Activated effector memory CD4-positive, alpha-beta T cell treated with anti-CD3 and anti-CD28 coated beads, Interleukin-2, amount 50 U/mL, for 16 hours (primary cell): Measurements from ENCODE around the gene TUT4.

ENCODE experiments used
- DNase-seq: peaks from one replicate; pipeline ENCODE4 v3.0.0-alpha.2; 2020

The TUT4 gene

DNA sequence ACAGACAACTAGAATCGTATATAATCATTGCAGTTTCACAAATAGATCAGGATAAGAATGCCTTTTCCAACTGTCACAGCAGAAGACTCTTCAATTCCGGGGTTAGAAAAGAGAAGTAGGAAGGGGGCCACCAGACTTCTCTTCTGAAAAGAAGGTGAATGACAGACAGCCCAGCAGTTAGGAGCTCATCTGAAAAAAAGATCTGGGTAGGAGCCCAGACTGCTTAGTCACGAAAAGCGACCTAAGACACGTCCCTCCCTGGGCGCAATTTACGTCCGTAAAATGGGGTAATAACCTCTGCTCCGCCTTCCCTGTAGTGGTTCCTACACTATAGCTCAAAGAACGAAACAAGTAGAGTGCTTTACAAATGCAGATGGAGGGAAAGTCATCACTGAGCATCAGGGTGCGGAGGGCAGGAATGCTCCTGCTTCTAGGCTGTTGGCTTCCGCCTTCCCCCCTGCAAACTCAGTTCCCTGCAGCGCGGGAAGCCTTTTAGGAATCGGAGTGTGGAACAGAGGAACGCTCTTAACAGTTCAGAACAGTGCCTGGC lies 149.3 kb downstream of the TUT4 start:
- peak; percentile 78 for DNase-seq

DNA sequence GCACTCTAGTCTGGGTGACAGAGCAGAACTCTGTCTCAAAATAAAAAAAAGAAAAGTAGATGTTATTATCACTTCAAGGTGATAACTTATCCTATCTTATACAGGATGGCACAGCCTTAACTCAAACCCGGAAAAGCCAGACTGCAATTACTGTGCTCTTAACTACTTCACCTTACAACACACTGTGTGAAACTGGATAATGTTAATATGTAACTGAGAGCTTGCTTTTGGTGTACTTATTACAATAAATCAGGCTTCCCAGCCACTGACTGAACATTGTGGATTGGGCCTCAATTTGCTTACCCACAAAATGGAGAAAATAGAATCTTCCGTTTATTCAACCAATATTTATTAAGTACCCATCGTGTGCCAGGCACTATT lies 150.0 kb downstream of the TUT4 start:
- DNase-seq: no peak

DNA sequence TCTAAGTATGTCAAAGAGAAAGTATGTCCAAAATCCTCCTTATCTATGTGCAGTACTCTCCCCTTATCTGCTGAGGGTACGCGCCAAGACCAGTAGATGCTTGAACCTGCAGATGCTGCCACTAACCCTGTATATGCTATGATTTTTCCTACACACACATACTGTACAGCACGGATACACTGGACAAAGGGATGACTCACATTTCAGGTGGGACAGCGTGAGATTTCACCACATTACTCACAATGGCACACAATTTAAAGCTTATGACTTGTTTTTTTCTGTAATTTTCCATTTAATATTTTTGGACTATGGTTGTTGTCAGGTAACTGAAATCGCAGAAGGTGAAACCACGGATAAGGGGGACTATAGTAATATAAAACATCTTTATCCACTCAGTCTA lies 152.8 kb downstream of the TUT4 start:
- DNase-seq: no peak

DNA sequence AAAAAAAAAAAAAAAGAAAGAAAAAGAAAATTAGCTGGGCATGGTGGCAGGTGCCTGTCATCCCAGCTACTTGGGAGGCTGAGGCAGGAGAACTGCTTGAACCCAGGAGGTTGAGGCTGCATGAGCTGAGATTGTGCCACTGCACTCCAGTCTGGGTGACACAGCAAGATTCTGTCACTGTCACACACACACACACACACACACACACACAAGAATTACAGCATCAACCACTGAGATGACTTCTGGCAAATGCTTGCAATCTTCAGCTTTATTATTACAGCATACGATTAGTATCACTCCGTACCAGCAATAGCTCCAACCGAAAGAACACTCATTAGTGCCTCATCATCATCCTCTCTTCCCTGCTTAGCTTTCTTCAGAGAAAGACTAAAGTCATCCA lies 153.3 kb downstream of the TUT4 start:
- DNase-seq: no peak

DNA sequence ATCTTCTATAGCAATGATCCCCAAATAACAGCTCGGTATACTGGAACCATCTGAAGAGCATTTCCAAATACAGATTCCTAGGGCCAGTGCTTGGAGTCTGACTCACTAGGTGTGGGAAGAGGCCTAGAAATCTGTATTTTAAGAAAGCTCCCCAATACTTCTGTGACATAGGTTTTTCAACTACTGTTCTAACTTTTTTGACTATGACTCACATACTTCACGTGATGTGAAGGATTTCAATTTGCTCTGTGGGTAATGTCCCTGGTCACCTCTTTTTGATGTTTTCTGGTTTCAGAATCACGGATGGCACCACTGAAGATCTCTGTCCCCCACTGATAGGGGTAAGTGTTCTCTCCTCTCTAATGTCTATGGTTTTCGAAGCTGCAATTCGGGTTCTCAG lies 159.7 kb downstream of the TUT4 start:
- no peak for DNase-seq

DNA sequence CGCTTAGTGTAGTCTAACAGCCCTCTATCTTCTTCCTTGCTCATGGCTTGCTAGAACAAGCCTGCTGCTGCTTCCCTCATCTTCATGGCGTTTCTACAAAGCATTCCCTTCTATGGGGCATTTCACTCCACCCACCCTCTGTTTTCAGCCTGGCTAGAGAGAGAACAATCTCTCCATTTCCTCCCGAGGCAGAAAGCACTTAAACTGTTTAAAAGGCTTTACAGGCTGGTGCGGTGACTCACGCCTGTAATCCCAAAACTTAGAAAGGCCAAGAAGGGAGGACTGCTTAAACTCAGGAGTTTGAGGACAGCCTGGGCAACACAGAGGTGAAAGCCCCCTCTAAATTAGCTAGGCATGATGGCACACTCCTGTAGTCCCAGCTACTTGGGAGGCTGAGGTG lies 166.4 kb downstream of the TUT4 start:
- DNase-seq: no peak

DNA sequence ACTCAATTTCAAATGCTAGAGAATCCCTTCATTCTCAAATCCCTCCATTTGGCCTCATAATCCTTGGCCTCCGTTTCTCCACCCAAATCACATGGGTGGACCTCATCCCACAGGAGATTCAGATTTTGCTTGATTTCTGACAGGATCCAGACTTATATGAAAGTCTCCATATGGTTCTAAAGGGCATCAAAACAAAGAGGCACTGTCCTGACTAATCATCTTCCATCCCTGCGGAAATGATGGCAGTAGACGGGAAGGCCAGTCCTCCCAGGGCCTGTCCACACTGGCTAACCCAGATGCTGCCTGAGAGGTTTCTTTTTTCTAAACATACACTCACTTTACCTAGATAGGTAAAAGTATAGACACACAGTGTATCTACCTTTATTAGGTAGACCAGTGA lies 167.5 kb downstream of the TUT4 start:
- DNase-seq: no peak
